ENCODE data around the gene ABCA7. TPM values are rescaled to one million over a fixed set of nuclear protein-coding genes. Genes with fewer than 3 reads are reported as not detected.

ABCA7 gene
- total RNA-seq, 4 donors from 2014 or later, result 6.0 to 20.0 (median 15.0) TPM

- ATAC-seq, result no peak
- TF ChIP-seq CTCF (IDR thresholded peaks at IDR 0.05 in 4 of 5, conservative IDR thresholded peaks at IDR 0.05 in 1 of 5) (no peak), POLR2A (IDR thresholded peaks at IDR 0.05) (no peak)
- H3K27me3 ChIP-seq, result no peaks in the 10 kb centered on the region
- peaks cover 0 to 28% of the 10 kb centered on the region in 2 donors for H3K36me3 ChIP-seq
- no peak for DNase-seq
- intact Hi-C loops (cut with DNase I; ENCODE audit: low total_unique reads), result loop anchor here (5.0 kb wide), 1 partner anchor 434 kb away; no protein-coding TSS in a partner anchor
- in situ Hi-C loops (cut with MboI; ENCODE audit: low sequenced_read_pairs in 4 of 4), result no loop called here
- H3K27ac ChIP-seq, result peak overlapping the region; percentile 44 to 57 (median 48)
- peaks cover 50 to 58% of the 10 kb centered on the region in 2 donors for H3K4me1 ChIP-seq
- no peak overlapping the region for H3K4me3 ChIP-seq
- H3K9me3 ChIP-seq, result no peaks in the 10 kb centered on the region
Observed at GRCh38 chr19:1015782-1016646, 23.9 kb upstream of the ABCA7 start.

- TF ChIP-seq CTCF (IDR thresholded peaks at IDR 0.05 in 4 of 5, conservative IDR thresholded peaks at IDR 0.05 in 1 of 5) (no peak), POLR2A (IDR thresholded peaks at IDR 0.05) (peak in 1 of 2 donors; percentile 24)
- H3K4me3 ChIP-seq, result peak overlapping the region in 2 of 4 donors; percentile 20 to 27
- intact Hi-C loops (cut with DNase I; ENCODE audit: low total_unique reads) (loop anchor here (5.0 kb wide), 1 partner anchor 434 kb away; no protein-coding TSS in a partner anchor), in situ Hi-C loops (cut with MboI; ENCODE audit: low sequenced_read_pairs in 4 of 4) (no loop called here)
- peaks cover 0 to 23% of the 10 kb centered on the region in 2 donors for H3K36me3 ChIP-seq
- DNase-seq, result peak in 1 of 2 donors; percentile 46
- H3K27me3 ChIP-seq, result no peaks in the 10 kb centered on the region
- H3K9me3 ChIP-seq, result no peaks in the 10 kb centered on the region
- ATAC-seq, result no peak
- peaks cover 50 to 60% of the 10 kb centered on the region in 2 donors for H3K4me1 ChIP-seq
- peak overlapping the region; percentile 44 to 57 (median 48) for H3K27ac ChIP-seq
Observed at GRCh38 chr19:1016647-1017114, 23.2 kb upstream of the ABCA7 start.

DNA sequence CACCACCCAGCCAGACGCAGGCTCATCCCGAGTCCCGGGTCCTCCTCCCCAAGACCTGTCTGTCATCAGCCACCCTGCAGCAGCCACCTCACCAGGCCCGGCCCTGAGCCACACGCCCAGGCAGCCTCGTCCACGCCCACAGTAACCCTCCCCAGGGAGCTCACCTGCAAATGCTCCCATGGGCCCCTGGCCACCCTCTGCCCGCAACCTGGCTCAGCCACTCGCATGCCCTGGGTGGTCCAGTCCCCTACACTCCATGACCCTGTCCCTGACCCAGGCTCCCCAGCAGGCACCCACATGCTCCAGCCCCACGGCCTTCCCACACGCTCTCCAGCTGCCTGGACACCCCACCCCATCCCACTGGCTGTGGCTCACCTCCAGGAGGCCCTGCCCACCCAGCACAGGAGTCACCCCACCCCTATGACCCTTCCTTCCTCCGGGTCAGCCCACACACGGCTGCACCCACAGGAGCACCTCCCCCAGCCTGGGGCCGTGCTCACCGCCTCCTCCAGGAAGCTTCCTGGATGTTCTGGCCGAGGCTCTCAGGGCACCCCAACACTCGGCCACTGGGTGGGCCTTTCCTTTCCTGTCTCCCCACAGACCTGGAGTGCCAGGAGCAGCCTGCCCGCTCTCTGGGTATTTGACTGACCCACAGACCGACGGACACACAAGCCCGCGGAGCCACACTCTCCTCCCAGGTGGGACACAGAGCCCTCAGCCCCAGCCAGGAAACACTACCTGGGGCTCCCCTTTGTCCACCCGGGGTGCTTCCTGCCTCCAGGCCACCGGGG, 22.6 kb upstream of the ABCA7 start:
- intact Hi-C loops (cut with DNase I; ENCODE audit: low total_unique reads), result loop anchor here (5.0 kb wide), 1 partner anchor 435 kb away; no protein-coding TSS in a partner anchor
- no peaks in the 10 kb centered on the region for H3K27me3 ChIP-seq
- peaks cover 0 to 17% of the 10 kb centered on the region in 2 donors for H3K36me3 ChIP-seq
- peak overlapping the region in 3 of 4 donors; percentile 7 to 27 (median 20) for H3K4me3 ChIP-seq
- in situ Hi-C loops (cut with MboI; ENCODE audit: low sequenced_read_pairs in 4 of 4), result no loop called here
- H3K27ac ChIP-seq, result peak overlapping the region; percentile 37 to 57 (median 48)
- TF ChIP-seq POLR2A (IDR thresholded peaks at IDR 0.05), result no peak
- TF ChIP-seq CTCF (IDR thresholded peaks at IDR 0.05 in 4 of 5, conservative IDR thresholded peaks at IDR 0.05 in 1 of 5), result no peak
- no peaks in the 10 kb centered on the region for H3K9me3 ChIP-seq
- no peak for DNase-seq
- H3K4me1 ChIP-seq, result peaks cover 50 to 62% of the 10 kb centered on the region in 2 donors
- no peak for ATAC-seq

- no peak for DNase-seq
- peak overlapping the region in 3 of 4 donors; percentile 48 to 57 (median 48) for H3K27ac ChIP-seq
- H3K27me3 ChIP-seq, result no peaks in the 10 kb centered on the region
- ATAC-seq, result no peak
- in situ Hi-C loops (cut with MboI; ENCODE audit: low sequenced_read_pairs in 4 of 4), result no loop called here
- H3K4me3 ChIP-seq, result peak overlapping the region in 2 of 4 donors; percentile 7 to 27
- intact Hi-C loops (cut with DNase I; ENCODE audit: low total_unique reads), result loop anchor here (5.0 kb wide), 1 partner anchor 436 kb away; no protein-coding TSS in a partner anchor
- H3K9me3 ChIP-seq, result no peaks in the 10 kb centered on the region
- TF ChIP-seq POLR2A (IDR thresholded peaks at IDR 0.05), result no peak
- no peak for TF ChIP-seq CTCF (IDR thresholded peaks at IDR 0.05 in 4 of 5, conservative IDR thresholded peaks at IDR 0.05 in 1 of 5)
- H3K36me3 ChIP-seq, result peaks cover 0 to 11% of the 10 kb centered on the region in 2 donors
- peaks cover 50 to 62% of the 10 kb centered on the region in 2 donors for H3K4me1 ChIP-seq
Observed at GRCh38 chr19:1017906-1018305, 22.0 kb upstream of the ABCA7 start.
